MCF 10A (cell line): ENCODE data around the gene JRKL. TPM values are rescaled to one million over a fixed set of nuclear protein-coding genes. Genes with fewer than 3 reads are reported as not detected.

ENCODE experiments used
- Bru-seq: library from RNA; stranded (reverse); fragments of 400-500 nt; gene quantifications from one replicate; lab custom pipeline; 2021; lab: Mats Ljungman, UMichigan
- BruChase-seq, 2 experiments: library from RNA; stranded (reverse); fragments of 400-500 nt; gene quantifications; one replicate each; lab custom pipeline; 2021; lab: Mats Ljungman, UMichigan
- BruUV-seq: library from RNA; stranded (reverse); fragments of 400-500 nt; replicated peaks from 2 replicates; lab custom pipeline; 2021; lab: Mats Ljungman, UMichigan
- CTCF ChIA-PET: fragments of 300-600 bp; sonication (Branson Sonifier 250); formaldehyde crosslinking; extraction: SDS; loops from one replicate; lab custom pipeline; 2021; ENCODE audit warnings: antibody characterized with exemption, inconsistent platforms; lab: Yijun Ruan, JAX
- POLR2A ChIA-PET: fragments of 300-600, 350-650 bp; sonication (Branson Sonifier 250); formaldehyde crosslinking; extraction: SDS; loops from one replicate; lab custom pipeline; 2020; ENCODE audit warnings: antibody characterized with exemption, inconsistent platforms; lab: Yijun Ruan, JAX
- DNase-seq: peaks from one replicate; pipeline ENCODE4 v3.0.0-alpha.2; 2018; ENCODE audit not compliant: unreplicated experiment
- H3K27ac Mint-ChIP-seq: one replicate; pipeline ENCODE4 v1.8.0; 2022; ENCODE audit warnings: mild to moderate bottlenecking, low read depth, mixed read lengths; ENCODE audit not compliant: unreplicated experiment
- H3K27me3 Mint-ChIP-seq: one replicate; pipeline ENCODE4 v1.8.0; 2022; ENCODE audit warnings: mixed read lengths; ENCODE audit not compliant: insufficient read depth, unreplicated experiment
- H3K36me3 Mint-ChIP-seq: one replicate; pipeline ENCODE4 v1.8.0; 2022; ENCODE audit warnings: mild to moderate bottlenecking, moderate library complexity, mixed read lengths; ENCODE audit not compliant: insufficient read depth, unreplicated experiment
- H3K4me1 Mint-ChIP-seq: one replicate; pipeline ENCODE4 v1.8.0; 2022; ENCODE audit warnings: mixed read lengths; ENCODE audit not compliant: insufficient read depth, unreplicated experiment
- H3K4me3 Mint-ChIP-seq: one replicate; pipeline ENCODE4 v1.8.0; 2022; ENCODE audit warnings: mild to moderate bottlenecking, moderate library complexity, mixed read lengths; ENCODE audit not compliant: unreplicated experiment
- H3K9me3 Mint-ChIP-seq: one replicate; pipeline ENCODE4 v1.8.0; 2022; ENCODE audit warnings: mixed read lengths; ENCODE audit not compliant: unreplicated experiment
- CTCF ChIP-seq: fragments of 200-600 bp; IDR thresholded peaks from one replicate; pipeline ENCODE4 v1.8.0; 2022; ENCODE audit warnings: antibody characterized with exemption, mild to moderate bottlenecking; ENCODE audit not compliant: unreplicated experiment
- intact Hi-C: fragments of 100-400 bp; cut with micrococcal nuclease; formaldehyde crosslinking; loops from 2 replicates; pipeline ENCODE4 v1.14.1; 2022
- long read RNA-seq: library from polyadenylated mRNA; stranded (forward); transcript quantifications from one replicate; pipeline ENCODE4 v2.0.0, GENCODE V29; 2022
- total RNA-seq: library from RNA; stranded (reverse); gene quantifications from 2 replicates; pipeline ENCODE4 v1.2.3, GENCODE V29; 2022

The JRKL gene
- 11.5 and 16.3 TPM in 2 replicates for total RNA-seq
- Bru-seq, nascent RNA, result percentile 91 among the genes with signal in this experiment
- percentile 98 among the genes with signal in this experiment for BruChase-seq, experiment 1, labeled RNA remaining after a 6-hour chase
- percentile 99 among the genes with signal in this experiment for BruChase-seq, experiment 2, labeled RNA remaining after a 2-hour chase
- long read RNA-seq, transcript JRKL-201 (2 exons, 2,855 nt), result major isoform, 27 of 44 reads
- long read RNA-seq, partial matches to known transcripts, result 0 of 44 reads
- long read RNA-seq, other reads (novel, unspliced or antisense), result 17 of 44 reads

- TF ChIP-seq CTCF, result no peak
- no peaks in the 10 kb centered on the region for H3K9me3 Mint-ChIP-seq
- no TSS peak for BruUV-seq
- CTCF ChIA-PET, result interaction anchor here (0.5 to 3.5 kb wide), 12 partner anchors 9 to 1639 kb away, joined by 3 to 15 read pairs (median 4); partner anchors contain the start of gene MAML2
- peak; percentile 98 for DNase-seq
- H3K27me3 Mint-ChIP-seq, result no peaks in the 10 kb centered on the region
- peak within 1 kb of the TSS; percentile 93 for H3K27ac Mint-ChIP-seq
- H3K36me3 Mint-ChIP-seq, result peaks cover 4% of the 10 kb centered on the region
- H3K4me1 Mint-ChIP-seq, result peaks cover 11% of the 10 kb centered on the region
- intact Hi-C loops, result loop anchor here (1.0 to 2.0 kb wide), 2 partner anchors 465 to 554 kb away; partner anchors contain the start of gene MTMR2
- POLR2A ChIA-PET, result interaction anchor here (0.5 to 3.5 kb wide), 36 partner anchors 9 to 1683 kb away, joined by 3 to 42 read pairs (median 3); partner anchors contain the start of genes CEP57, FAM76B, MAML2 and SRSF8
- H3K4me3 Mint-ChIP-seq, result peak within 1 kb of the TSS; percentile 77
These were observed at the start of gene JRKL, which contains the start of gene CCDC82 for GRCh38 chr11:96389720-96390487. JRKL (plus strand) TSS chr11:96390013; CDS start chr11:96390650, 637 bp downstream. CCDC82 (minus strand) TSS chr11:96389912; CDS start chr11:96384747, 5,165 bp downstream.

GRCh38 chr11:96340555-96340885, 49.3 kb upstream of the JRKL start:
- no peak for TF ChIP-seq CTCF
- H3K27me3 Mint-ChIP-seq, result no peaks in the 10 kb centered on the region
- peak overlapping the region; percentile 94 for H3K27ac Mint-ChIP-seq
- intact Hi-C loops, result loop anchor here (1.0 to 5.0 kb wide), 4 partner anchors 34 to 463 kb away; partner anchors contain the start of gene MTMR2
- CTCF ChIA-PET, result interaction anchor here (0.7 to 11.2 kb wide), 21 partner anchors 10 to 504 kb away, joined by 3 to 202 read pairs (median 5); partner anchors contain the start of genes CCDC82 and JRKL
- DNase-seq, result peak; percentile 16
- peak overlapping the region; percentile 95 for H3K4me3 Mint-ChIP-seq
- H3K36me3 Mint-ChIP-seq, result peaks cover 6% of the 10 kb centered on the region
- BruUV-seq, result no TSS peak
- no peaks in the 10 kb centered on the region for H3K9me3 Mint-ChIP-seq
- H3K4me1 Mint-ChIP-seq, result peaks cover 50% of the 10 kb centered on the region
- POLR2A ChIA-PET, result interaction anchor here (0.6 to 8.4 kb wide), 15 partner anchors 15 to 457 kb away, joined by 3 to 217 read pairs (median 4); partner anchors contain the start of genes CCDC82 and JRKL

- ChIA-PET POLR2A (interaction anchor here (0.6 to 8.4 kb wide), 24 partner anchors 10 to 552 kb away, joined by 3 to 217 read pairs (median 4); partner anchors contain the start of genes CCDC82, FAM76B, JRKL and MTMR2), CTCF (interaction anchor here (0.6 to 11.2 kb wide), 48 partner anchors 9 to 520 kb away, joined by 3 to 202 read pairs (median 4); no protein-coding TSS in a partner anchor)
- peaks cover 46% of the 10 kb centered on the region for H3K4me1 Mint-ChIP-seq
These were observed 48.4 kb upstream of the JRKL start for GRCh38 chr11:96341211-96342013.

More at GRCh38 chr11:96341211-96342013, 48.4 kb upstream of the JRKL start:
- Mint-ChIP-seq H3K9me3 (no peaks in the 10 kb centered on the region), H3K4me3 (peak overlapping the region; percentile 95), H3K36me3 (peaks cover 6% of the 10 kb centered on the region), H3K27me3 (no peaks in the 10 kb centered on the region), H3K27ac (peak overlapping the region; percentile 94)
- DNase-seq, result peak; percentile 51
- intact Hi-C loops, result loop anchor here (2.0 to 5.0 kb wide), 4 partner anchors 35 to 419 kb away; partner anchors contain the start of gene MTMR2
- no TSS peak for BruUV-seq
- TF ChIP-seq CTCF, result peak; percentile 20
